GM19324 (cell line): ENCODE results near the gene MTHFSD.

ENCODE experiments used
- ATAC-seq: cut with Tn5 transposase; IDR thresholded peaks from one replicate; pipeline ENCODE4 v1.9.1; 2021; ENCODE audit warnings: mild to moderate bottlenecking, moderate library complexity; ENCODE audit not compliant: unreplicated experiment, low FRiP score

Gene MTHFSD

DNA sequence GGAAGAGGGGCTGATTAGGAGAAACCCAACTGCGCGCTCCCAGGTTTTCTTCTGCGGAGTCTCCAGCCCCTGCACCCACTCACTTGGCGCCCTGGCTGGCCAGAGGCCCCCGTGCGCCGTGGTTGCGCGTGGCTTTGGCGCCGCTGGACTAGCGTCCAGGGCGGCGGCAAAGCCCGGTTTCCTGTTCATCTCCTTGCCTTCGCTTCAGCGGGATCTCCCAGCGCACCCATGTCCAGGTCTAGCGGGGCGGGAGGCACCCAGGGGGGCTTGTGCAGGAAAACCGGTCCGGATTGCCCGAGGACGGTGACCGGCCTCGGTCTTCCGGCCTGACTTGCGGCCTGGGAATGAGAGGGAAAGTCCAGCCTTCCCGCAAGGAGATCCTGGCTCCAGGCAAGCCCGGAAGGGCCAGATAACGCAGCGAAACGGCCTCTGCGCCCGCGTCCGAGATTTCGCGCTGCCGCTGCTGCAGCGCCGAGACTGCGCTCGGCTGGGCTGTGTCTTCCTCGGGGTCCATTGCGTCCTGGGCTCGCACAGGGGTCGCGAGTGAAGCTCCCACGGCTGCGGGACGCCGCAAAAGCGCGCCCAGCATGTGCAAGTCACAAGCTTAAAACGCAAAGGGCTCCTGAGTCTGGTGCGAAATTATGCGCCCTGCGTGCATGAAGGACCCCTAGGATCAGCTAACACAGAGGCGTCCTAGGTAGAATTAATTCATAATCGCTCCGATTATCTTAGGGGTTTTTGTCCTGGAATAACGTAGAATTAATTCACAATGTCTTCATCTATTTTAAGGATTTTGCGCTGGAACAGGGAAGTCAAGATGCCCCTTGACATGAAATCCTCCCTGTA lies 39.0 kb downstream of the MTHFSD start:
- no peak for ATAC-seq

DNA sequence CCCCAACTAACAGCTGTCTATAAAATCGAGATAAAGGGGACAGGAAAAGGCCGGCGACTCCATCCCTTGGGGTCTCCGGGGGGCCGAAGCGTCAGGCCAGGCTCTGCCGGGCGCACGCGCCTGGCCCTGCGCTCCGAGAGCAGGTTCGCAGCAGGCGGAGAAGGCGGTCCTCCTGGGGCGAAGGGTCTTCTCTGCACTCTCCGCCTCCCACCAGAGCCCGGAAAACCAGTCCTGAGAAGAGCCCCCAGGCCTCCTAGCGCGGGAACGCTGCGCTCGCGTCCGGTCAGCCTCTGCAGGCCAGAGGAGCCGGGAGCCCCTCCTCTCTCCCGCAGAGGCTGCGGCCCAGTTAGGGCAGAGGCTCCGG lies 39.6 kb downstream of the MTHFSD start:
- no peak for ATAC-seq

DNA sequence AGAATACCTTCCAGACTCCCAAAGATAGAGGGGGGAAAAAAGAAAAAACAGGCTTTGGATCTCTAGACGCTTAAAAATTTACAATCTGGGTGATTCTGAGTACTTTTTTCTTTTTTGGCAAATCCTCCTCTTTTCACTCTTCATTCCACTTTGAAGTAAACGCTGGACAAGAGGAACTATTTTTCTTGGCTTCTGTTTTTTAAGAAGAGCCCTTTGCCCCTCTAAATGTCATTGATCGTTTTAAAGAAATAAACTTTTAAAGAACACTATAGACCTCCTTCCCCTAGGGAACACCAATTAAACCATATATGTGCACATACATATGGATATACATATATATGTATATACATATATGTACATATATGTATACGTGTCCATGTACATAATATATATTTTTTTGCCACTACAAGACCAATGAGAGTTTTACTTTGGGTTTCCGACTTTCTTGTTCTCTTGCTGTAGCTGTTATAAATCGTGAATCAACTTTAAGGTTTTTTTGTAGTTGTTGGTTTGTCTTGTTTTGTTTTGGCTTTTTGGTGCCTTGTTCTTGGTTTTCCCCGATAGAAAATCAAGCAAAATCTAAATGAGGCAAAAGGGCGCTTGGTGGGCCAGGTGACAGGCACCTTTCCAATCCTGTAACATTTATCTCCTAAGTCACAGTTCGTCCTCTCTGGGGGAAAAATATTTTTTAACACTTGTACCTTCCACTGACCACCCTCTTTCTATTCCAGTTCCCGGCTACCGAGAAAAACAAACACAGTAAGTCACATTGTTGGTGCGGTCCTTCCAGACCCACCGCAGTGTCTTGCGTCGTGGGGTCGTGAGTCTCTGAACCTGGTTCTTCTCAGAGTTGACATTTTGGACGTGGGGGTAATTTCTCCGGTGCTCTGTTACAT lies 40.3 kb downstream of the MTHFSD start:
- ATAC-seq = no peak

DNA sequence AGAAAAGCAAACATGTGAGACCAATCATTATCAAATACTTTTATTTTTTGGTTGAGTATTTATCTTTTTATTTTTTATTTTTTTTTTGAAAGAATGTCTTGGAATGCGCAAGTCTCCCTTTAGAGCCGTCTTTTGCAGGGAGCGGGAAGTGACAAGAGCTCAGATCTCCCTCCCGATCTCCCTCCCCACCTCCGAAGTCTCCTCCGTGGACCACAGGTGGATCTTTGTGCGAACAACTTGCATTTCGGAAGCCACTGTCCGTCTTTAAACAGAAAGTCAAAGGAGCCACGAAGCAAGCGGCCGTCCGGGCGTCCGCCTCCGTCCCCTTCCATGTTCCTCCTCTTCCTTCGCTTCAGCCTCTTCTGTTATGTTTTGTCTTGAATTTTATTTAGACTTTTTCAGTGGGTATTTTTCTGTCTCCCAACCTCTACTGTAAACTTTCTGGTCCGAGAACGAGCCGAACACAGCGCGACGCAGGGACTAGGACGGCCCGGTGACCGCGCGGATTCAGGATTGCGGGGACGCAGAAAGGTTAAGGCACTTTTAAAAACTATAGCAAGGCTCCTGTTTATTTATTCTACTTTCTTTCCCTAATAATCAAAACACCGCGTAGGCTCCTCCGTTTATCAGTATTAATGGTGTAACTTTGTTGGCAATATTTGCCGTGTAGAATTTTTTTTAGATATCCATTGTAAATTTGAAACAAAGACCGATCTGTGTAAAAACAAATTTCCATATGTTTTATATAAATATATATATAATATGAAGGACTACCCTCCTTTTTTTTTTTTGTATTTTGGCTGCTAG lies 41.4 kb downstream of the MTHFSD start:
- no peak for ATAC-seq

DNA sequence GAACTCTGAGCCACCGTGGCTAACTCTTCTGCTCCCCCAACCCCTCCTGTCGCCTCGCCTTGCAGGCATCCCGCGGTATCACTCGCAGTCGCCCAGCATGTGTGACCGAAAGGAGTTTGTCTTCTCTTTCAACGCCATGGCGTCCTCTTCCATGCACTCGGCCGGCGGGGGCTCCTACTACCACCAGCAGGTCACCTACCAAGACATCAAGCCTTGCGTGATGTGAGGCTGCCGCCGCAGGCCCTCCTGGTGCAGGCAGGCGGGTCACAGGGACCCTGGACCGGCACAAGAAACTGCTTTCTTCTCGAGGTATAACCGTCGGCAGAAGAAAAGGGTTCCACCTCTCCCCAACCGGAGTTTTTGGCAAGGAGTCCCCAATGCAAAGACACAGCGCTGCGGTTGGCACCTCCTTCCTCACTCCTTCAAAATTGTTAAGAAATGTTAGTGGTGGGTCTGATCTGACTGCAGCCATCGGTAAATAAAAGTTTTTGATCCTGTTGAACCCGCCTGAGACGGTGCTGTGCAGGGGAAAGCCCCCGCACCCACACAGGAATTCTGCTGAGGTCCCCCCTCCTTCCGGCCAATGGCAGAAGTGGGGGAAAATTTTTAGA lies 42.1 kb downstream of the MTHFSD start:
- ATAC-seq = no peak

DNA sequence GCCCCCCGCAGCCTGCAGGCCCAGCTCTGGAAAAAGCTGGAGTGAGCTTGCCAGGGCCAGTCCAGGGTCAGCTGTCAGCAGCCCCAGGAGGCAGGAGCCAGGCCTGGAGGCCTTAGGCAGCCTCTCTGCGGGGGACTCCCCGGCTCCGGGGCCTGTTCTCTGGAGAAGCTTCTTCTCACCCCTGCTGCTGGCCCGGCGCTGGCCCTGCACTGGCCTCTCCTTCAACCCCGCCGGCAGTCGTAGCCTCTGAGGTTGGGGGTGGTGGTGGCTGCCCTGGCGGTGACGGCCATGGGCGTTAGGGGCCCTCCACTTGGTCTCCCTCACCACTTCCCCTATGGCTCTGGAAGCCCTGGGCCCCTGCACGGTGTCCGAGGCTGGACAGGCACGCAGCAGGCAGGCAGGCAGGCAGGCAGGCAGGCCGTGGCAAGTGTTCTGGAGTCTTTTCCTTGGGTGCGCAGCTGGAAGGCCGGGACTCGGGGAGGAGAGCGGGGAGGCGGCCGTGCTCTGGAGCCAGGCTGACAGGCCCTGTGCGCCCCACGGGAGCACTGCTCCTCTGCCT lies 42.7 kb downstream of the MTHFSD start:
- no peak for ATAC-seq

DNA sequence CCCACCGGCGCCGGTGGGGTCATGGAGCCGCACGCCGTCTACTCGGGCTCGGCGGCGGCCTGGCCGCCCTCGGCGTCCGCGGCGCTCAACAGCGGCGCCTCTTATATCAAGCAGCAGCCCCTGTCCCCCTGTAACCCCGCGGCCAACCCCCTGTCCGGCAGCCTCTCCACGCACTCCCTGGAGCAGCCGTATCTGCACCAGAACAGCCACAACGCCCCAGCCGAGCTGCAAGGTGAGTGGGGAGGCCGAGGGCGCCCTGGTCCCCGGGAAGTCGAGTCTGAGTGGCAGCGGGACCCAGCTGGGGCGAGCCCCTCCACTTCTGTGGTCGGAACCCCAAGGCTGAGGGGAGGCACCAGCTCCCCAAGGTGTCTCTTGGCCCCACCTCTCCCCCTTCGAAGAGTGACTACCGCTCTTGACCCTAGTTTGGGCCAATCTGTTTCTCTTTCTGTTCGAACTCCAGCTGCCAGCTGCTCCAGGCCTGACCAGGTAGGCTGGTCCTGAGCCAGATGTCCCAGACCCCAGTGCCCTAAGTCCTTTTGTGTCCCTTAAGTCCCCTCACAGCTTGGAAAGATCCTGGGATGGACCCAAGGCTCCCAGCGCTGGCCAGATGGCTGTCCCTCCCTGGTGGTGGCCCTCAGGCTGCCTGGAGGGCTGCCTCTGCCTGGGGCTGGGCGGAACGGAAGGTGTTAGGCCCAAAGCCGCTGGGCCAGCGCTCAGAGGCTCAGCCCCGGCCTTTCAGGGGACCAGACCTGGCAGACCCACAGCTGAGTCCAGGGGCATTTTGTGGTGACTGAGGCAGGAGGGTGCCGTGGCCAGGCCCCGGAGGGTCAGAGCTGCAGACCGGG lies 43.5 kb downstream of the MTHFSD start:
- no peak for ATAC-seq

DNA sequence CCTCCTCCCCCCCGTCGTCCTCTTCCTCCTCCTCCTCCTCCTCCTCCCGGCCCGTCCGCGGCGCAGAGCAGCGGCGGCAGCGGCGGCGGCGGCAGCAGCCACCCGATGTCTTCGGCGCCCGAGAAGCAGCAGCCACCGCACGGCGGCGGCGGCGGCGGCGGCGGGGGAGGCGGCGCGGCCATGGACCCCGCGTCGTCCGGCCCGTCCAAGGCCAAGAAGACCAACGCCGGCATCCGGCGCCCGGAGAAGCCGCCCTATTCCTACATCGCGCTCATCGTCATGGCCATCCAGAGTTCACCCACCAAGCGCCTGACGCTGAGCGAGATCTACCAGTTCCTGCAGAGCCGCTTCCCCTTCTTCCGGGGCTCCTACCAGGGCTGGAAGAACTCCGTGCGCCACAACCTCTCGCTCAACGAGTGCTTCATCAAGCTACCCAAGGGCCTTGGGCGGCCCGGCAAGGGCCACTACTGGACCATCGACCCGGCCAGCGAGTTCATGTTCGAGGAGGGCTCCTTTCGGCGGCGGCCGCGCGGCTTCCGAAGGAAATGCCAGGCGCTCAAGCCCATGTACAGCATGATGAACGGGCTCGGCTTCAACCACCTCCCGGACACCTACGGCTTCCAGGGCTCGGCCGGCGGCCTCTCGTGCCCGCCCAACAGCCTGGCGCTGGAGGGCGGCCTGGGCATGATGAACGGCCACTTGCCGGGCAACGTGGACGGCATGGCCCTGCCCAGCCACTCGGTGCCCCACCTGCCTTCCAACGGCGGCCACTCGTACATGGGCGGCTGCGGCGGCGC lies 44.4 kb downstream of the MTHFSD start, which contains the start of gene FOXF1:
Gene FOXF1 (plus strand): TSS at position 63 of the 797 bp plus-strand sequence. CDS start 43 bp downstream, at position 106.
- ATAC-seq = no peak

DNA sequence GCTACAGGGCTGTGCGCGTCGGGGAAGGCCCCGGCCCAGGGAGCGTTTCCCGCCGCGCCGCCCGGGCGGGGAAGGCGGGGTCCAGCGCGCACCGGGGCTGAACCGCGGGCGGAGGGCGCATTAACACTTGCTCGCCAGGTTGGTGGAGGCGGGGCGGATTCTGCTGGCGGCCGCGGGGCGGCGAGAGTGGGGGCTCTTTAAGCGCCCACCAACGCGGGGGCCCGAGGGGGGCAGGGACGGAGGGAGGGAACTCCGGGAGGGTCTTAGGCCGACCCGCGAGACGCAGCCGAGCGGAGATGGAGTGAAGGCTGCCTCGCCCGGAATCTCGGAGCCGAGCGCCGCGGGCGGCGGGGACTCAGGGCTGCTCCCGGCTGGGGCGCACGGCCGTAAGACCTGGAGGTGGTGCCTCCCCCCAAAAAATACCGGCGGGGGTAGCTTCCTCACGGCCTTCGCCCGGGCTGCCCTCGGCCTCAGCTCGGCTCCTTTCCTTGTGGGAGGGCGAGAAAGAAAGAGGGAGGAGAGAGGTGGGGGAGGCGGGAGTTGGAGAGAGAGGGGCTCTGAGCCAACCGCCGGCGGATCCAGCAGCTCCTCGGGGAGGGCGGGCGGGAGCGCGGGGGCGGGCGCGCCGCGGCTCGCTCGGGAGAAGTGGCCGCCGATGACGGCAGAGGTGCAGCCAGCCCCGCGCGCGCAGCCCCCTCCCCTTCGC lies 45.1 kb downstream of the MTHFSD start:
- ATAC-seq = no peak

DNA sequence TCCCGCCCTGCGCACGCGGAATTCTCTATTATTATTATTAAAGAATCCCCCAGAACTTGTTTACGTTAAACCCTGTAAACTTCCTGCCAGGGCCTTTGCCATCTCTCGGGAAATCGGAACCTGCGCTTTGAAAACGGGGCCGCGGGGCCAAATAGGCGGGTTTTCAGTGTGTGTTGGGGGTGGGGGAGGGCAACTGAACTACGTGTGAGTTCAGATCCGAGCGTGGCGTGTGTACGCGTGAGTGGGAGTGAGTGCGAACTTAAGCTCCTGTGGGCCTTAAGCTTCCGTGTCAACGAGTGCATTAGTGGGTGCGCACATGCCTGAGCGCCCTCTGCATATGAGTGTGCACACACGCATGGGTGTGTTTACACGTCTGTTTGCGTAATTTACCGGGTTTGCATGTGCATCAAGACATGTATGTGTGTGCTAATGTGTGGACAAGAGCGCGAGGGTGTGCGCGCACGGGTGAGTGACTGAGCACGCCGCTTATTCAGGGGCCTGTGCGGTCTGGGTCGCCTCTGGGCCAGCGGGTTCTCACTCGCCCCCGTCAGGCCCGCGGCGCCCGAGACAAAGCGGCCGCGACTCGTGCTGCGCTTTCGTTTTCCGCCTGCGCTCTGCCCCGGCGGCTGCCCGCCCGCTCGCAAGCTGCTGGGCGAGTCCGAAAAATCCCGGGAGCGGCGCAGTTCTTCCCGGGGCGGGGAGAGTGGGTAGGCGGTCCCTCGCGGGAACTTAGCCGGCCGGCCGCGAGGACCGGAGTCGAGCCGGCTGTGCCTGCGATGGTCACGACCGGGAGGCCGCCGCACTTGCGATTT lies 45.9 kb downstream of the MTHFSD start:
- ATAC-seq = no peak

DNA sequence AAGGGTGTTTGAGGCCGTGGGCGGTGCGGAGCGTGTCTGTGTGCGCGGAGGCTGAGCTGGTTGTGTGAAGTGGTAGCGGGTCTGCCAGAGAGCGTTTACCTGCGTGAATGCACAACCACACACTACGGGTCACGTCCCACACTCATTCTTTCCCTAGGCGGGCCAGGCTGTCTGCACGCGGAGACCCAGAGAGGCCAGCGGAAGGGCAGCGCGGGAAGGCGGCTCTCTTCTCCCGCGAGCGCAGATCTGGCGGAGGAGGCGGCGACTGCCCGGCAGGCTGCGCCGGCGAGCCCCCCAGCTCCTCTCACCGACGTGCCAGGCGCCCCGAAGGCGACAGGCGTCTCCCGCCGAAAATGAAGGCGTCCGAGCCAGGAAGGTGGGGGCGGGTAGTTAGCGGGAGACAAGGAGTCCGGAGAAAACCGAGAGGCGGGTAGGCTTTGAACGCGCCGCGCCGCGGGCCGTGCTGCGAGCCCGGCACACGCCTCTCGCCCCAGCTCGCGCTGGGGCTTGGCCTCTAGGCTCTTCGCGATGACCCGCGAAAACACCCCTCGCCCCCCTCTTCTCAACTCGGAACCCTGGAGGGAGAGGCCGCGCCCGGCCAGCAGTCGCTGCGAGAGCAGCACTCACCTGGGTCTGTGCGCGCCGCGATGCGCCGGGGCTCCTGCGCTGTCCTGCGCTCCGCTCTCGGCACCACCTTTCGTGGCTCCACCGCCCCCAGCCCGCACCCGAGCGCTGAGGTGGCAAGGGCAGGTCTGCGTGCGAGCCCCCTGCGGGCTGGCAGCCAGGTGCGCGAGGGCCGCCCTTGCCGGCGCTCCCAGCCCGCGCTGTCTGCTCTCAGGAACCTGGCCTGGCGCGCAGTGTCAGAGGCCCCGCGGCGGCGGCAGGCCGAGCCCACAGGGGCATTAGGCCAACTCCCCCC lies 46.7 kb downstream of the MTHFSD start:
- ATAC-seq = no peak

DNA sequence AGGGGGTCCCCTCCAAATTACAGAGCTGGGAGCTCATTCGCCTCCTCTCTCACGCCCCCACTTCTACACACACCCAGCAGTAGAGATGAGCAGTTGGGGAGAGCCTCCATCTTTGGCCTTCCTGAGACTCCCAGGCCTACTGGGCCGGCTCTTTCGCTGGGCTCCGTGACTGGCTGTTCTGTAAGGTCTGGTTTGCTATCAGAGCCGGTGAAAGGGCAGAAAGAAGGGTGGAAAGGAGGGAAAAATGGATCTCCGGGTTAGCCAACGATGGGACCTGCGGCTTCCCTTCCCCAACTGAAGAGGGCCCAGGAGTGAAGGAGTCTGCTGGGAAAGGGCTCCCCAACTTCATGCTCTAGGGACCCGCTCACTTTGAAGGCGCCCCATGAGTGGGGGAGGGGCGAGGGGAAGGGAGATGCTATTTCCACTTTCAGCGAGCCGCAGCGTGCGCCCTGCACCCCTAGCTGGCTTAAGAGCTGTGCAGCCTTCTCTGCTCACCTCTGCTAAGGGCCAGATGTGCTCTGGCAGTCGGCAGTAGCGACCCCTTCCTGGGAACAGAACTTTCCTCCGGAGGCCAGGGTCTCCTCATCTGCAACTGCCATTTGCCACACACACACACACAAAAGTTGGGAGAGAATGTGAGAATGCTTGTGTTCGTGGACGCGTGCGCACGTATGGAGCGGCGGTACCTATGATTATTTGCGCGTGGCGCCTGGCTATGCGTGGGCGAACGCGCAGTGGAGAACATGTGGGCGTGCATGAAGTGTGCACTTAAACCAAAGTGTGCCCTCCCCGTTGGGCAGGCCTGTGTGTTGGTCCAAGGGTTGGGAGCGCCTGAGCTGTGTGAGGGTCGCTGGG lies 47.6 kb downstream of the MTHFSD start:
- ATAC-seq = no peak

DNA sequence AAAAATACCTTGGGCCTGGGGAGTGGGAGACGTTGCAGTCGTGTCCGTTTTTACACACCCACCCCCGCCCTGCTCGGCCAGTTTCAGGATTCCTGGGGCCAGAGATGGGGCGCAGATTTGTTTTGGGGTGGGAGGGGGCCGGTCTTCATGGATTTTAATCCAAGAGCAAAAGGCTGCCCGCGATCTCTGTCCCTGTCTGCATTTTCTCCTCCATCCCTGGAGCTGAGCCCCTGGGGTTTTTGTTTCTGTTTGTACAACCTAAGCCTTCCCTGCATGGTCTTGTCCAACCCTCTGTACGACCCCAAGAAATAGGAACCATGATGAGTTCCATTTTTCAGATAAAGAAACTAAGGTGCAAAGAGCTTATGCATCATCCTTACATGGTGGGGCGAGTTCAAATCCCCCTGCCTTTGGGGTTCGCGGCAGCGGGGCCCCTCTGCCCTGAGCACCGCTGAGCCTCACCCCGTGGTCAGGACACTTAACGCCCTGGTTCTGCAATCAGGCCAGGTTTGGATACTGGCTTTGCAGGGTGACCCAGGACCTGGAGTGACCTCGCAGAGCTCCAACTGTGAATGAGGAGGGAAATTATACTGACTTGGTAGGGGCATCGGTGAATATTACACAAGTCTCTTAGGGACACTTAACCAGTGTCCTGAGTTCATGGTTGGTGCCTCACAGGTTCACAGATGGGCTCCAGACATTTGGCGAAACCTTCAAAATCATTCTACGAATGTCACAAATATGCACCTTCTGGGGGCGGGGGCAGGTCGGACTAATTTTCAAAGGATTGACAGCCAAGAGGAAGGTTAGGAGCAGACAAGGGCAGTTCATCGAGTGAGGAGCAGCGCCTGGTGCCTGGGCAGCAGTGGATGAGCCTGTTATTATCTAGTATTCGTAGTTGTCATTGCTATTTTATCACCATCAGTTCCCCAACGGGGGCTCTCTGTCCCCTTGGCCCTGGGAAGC lies 48.9 kb downstream of the MTHFSD start:
- ATAC-seq = no peak
